GM12873 (cell line): ENCODE data around the gene PALM.

ENCODE experiments used
- TF ChIP-seq, protein P1 (sequence below): IDR thresholded peaks from 2 replicates; pipeline ENCODE4 v1.5.1; 2012; ENCODE audit warnings: low read depth, mild to moderate bottlenecking, moderate library complexity, low read length, control low read depth; ENCODE audit not compliant: insufficient read depth; ENCODE audit errors: missing control alignments

Gene PALM

DNA sequence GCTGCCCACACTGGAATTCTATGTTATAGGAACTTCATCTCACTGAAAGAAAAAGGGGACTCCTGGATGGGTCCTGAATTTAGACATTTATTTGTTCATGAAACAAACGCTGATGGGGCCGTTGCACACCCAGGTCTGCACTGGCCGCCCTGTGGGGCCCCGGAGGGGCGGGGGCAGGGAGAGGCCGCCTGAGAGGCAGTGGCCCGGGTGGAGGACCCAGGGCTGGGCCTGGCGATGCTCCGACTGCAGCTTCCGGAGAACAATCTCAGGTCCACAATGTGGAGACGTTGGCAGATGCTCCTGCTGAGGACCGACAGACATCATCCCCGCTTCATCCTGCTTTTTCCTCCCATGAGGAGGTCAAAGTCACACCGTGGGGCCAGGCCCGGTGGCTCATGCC, 72.2 kb downstream of the PALM start:
- TF ChIP-seq, protein P1, sequence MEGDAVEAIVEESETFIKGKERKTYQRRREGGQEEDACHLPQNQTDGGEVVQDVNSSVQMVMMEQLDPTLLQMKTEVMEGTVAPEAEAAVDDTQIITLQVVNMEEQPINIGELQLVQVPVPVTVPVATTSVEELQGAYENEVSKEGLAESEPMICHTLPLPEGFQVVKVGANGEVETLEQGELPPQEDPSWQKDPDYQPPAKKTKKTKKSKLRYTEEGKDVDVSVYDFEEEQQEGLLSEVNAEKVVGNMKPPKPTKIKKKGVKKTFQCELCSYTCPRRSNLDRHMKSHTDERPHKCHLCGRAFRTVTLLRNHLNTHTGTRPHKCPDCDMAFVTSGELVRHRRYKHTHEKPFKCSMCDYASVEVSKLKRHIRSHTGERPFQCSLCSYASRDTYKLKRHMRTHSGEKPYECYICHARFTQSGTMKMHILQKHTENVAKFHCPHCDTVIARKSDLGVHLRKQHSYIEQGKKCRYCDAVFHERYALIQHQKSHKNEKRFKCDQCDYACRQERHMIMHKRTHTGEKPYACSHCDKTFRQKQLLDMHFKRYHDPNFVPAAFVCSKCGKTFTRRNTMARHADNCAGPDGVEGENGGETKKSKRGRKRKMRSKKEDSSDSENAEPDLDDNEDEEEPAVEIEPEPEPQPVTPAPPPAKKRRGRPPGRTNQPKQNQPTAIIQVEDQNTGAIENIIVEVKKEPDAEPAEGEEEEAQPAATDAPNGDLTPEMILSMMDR: no peak

DNA sequence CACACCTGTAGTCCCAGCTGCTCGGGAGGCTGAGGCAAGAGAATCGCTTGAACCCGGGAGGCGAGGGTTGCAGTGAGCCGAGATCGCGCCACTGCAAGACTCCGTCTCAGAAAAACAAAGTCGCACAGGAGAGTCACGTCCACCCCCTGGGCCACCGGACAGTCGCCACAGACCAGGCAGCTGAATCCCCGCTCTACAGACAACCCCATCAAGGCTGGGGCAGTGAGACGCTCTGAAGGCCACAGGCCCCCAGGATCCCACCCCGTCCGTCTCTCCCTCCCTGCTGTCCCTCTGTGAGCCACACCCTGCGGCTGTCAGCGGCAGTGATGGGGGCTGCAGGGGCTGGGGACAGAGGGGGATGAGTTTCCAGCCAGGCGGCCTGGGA, 73.1 kb downstream of the PALM start:
- TF ChIP-seq, protein P1: no peak

DNA sequence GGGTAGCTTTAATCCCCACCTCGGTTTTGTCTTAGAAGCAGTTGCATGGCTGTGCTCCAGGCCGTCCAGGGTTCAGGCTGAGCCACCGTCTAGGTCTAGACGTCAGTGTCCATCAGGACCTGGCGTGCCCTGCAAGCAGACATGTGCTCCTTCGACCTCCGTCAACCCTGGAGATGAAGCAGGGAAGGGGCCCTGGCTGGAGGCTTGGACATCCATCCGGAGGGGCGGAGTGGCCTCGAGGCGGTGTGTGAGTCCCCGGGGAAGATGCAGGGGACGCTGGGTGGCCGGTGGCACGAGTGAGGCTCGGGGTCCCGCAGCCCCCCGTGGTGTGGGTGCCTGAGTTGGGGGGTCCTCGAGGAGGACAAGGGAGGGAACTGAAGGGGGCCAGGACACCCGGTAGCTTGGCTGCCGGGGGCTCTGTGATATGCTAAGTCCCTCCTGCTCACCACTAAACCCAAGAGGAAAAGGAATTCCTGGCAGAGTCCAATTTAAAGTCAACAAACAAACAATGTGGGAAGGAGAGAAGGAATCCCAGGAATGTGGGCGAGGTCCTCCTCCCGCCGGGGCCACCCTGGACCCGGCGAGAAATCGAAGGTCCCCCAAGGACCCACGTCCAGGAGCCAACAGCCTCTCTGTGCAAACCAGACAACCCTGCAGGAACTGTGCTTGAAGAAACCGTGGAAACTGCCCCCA, 73.6 kb downstream of the PALM start:
- TF ChIP-seq, protein P1: no peak

DNA sequence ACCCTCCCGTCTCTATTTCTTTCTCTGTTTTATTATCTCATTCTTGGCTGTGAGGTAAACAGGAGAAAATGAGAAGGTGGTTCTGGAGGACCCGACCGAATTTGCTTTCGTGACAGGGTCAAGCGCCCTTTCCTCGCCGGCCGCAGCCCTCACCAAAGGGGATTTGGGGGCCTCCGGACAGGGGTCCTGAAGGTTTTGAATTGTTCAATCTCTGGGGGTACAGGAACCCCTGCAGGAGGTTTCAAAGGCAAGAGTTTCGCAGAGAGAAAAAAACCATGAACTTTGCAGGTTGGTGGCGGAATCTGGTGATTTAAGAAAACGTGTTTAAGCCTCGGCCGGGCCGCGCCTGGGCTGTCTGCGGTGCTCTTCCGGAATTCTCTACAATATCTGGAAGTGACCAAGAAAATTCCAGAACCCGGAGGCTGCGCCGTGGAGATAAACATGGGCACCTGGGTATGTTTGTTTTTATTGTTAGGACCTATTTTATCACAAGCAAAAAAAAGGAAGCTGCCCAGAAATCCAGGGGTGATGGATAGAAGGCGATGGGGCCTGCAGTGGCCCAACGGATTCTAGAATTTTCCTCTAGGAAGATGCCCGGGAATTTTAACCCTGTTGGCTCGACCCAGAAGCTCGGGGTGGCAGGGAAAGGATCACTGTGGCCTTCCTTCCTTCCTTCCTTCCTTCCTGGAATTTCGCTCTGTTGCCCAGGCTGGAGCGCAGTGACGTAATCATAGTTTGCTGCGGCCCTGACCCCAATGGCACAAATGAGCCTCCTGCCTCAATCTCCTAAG, 74.3 kb downstream of the PALM start:
- TF ChIP-seq, protein P1: no peak

DNA sequence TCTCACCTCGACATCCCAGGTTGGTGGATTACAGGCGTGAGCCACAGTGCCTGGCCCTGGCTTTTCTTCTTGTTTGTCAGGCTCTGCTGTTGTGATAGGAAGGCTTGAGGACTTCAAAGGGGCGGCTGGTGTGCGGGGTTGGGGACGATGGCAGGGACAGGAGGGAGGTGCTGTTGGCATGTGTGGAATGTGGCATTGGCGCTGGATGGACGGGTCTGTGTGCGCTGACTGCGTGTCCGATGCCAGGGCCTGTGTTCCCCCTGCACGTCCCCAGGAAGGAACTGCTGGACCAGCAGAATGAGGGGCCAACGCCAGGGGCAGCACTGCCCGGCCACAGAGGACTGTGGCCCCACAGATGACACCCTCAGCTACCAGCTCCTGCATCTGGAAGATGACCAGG, 75.8 kb downstream of the PALM start:
- TF ChIP-seq, protein P1: no peak

DNA sequence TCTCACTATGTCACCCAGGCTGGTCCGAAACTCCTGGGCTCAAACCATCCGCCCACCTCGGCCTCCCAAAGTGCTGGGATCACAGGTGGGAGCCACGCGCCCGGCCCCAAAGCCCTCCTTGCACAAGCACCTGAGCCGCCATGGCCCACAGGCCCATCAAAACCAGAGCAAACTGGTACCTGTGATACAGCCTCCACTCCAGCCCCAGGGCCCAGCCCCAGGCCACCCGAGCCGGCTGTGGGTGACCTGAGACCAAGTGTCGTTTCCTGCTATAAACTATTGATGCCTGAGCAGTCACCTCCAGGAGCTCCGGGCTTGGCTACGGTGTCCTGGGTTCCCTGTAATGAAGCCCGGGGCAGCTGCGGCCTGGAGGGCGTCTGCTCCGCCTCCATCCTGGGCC, 78.8 kb downstream of the PALM start:
- TF ChIP-seq, protein P1: no peak

DNA sequence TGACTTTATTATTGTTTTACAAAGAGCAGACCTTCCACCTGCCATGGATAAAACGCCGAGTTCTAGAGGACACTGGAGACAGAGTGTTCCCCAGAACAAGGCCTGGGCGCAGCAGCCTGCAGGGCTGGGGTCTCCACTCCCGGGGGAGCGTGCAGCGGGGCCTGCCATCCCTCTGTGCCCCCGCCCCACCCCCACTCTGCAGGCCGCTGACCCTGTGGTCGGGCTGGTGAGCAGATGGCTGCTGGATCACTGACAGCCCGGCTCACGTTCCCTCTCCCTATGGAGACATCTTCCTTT, 79.9 kb downstream of the PALM start:
- TF ChIP-seq, protein P1: no peak
